Inflammatory macrophage treated with lipopolysaccharide for 4 hours (primary cell): ENCODE measurements around the gene IQSEC1.

Experiments used
- DNase-seq: peaks from one replicate; pipeline ENCODE4 v3.0.0-alpha.2; 2020

IQSEC1 gene

DNA sequence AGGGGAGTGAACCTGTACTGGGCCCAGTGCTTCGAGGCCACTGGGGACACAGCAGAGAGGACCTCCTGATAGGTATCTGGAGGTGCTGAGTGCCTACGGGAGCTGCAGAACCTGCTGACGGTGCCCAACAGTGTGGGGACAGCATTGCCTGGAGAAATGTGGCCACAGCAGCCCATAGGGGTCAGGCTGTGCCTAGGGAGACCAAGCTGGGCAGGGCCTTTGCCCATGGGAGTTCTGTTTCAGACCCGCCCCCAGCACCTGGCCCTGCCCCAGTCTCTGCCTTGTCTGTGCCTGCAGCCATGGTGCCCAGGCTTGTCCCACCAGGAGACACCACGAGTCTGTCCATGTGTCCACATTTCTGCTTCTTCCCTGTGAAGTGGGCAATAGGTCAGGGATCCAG, 216.6 kb downstream of the IQSEC1 start:
- no peak for DNase-seq

DNA sequence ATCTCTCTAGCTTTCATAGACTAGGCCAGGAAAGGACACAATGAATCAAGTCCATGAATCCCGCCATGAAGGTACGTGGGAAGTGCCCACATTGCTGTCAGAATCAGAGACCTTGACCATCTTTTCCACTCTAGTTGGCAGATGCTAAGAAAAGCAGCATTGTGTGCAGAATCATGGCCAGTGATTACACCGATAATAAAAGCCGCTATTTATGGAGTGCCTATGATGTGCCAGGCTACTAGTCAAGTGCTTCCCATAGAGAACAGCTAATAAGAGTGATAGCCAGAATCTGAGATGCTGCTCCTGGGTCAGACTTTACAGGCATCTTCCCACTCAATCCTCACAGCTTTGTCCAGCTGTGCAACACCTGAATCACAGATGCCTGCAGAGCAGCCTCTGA, 218.7 kb downstream of the IQSEC1 start:
- DNase-seq = no peak

- DNase-seq = peak; percentile 57
Measured at GRCh38 chr3:12853847-12854246, 219.4 kb downstream of the IQSEC1 start.

DNA sequence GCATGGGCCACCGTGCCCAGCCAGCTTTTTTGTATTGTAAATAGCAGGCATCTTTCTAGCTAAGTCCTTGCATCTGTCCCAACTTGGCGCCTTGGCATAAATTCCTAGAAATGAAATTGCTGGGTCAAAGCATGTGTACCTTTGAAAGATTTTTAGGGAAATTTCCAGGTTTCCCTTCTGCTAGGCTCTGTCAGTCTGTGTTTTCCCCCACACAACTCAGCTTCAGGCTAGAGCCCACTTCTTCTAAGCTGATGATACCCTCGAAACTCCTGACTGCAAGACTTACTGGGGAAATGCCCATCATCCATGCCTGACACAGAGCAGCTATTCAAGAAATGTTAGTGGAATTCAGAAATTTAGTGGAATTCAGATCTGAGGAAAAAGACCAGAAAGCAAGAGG, 221.0 kb downstream of the IQSEC1 start:
- peak; percentile 16 for DNase-seq
